HepG2 (cell line): ENCODE data around the gene DPH1. TPM values are rescaled to one million over a fixed set of nuclear protein-coding genes. Genes with fewer than 3 reads are reported as not detected.

Experiments used
- KLF9 ChIP-seq: IDR thresholded peaks from 2 replicates; pipeline ENCODE4 v1.6.1; 2016; ENCODE audit warnings: low read depth
- MXD4 ChIP-seq: IDR thresholded peaks from 2 replicates; pipeline ENCODE4 v1.6.1; 2016; ENCODE audit warnings: mild to moderate bottlenecking, missing biosample characterization, missing genetic modification reagents
- PCBP2 ChIP-seq: fragments of 200-400 bp; formaldehyde crosslinking; optimal IDR thresholded peaks from 2 replicates; pipeline ENCODE3; 2018; ENCODE audit warnings: low read length, low read depth; ENCODE audit not compliant: poor library complexity, severe bottlenecking
- SETDB1 ChIP-seq: sonication (generic); formaldehyde crosslinking; IDR thresholded peaks from 2 replicates; pipeline ENCODE4 v1.5.1; 2020; ENCODE audit warnings: missing genetic modification reagents, mild to moderate bottlenecking, borderline replicate concordance
- SMAD1 ChIP-seq: sonication (generic); formaldehyde crosslinking; IDR thresholded peaks from 2 replicates; pipeline ENCODE4 v1.4.0; 2020; ENCODE audit warnings: missing genetic modification reagents, low read depth, mild to moderate bottlenecking, borderline replicate concordance
- SSRP1 ChIP-seq: IDR thresholded peaks from 2 replicates; pipeline ENCODE4 v1.6.1; 2016; ENCODE audit warnings: control low read depth
- ZKSCAN5 ChIP-seq: sonication (generic); formaldehyde crosslinking; IDR thresholded peaks from 2 replicates; pipeline ENCODE4 v1.5.1; 2020; ENCODE audit warnings: mild to moderate bottlenecking, missing genetic modification reagents
- ZNF589 ChIP-seq: sonication (generic); formaldehyde crosslinking; conservative IDR thresholded peaks from 2 replicates; pipeline ENCODE4 v1.8.0; 2022; ENCODE audit warnings: mild to moderate bottlenecking, moderate library complexity, missing genetic modification reagents
- ZNF629 ChIP-seq: sonication (generic); formaldehyde crosslinking; conservative IDR thresholded peaks from 2 replicates; pipeline ENCODE4 v1.5.0; 2020; ENCODE audit warnings: missing genetic modification reagents
- polyA plus RNA-seq, 8 experiments: library from polyadenylated mRNA; depleted of rRNA in 3 of 8; stranded (reverse) in 7 of 8; unstranded in 1 of 8; fragments of >200 nt; fragmentation: Illumina TruSeq in 4 of 8; extraction: Trizol in 4 of 8; gene quantifications; 2 replicates each; pipeline versions ENCODE4 v1.2.1 to v1.2.3, GENCODE V29; 2011 to 2016; ENCODE audit warnings: low read depth in 4 of 8, missing spikeins in 1 of 8, mixed read lengths in 1 of 8; ENCODE audit not compliant: insufficient read depth in 1 of 8
- total RNA-seq, 5 experiments: library from RNA; depleted of rRNA; stranded (reverse); fragments of >200 nt; fragmentation: Illumina TruSeq; extraction: Trizol; gene quantifications; 2 replicates each; pipeline ENCODE4 v1.2.3, GENCODE V29; 2016; ENCODE audit warnings: low read depth in 1 of 5
- TF ChIP-seq, protein P1 (sequence below): IDR thresholded peaks from 2 replicates; pipeline ENCODE4 v1.6.1; 2012; ENCODE audit warnings: inconsistent platforms
- TF ChIP-seq, protein P2 (sequence below): sonication (generic); formaldehyde crosslinking; IDR thresholded peaks from 2 replicates; pipeline ENCODE4 v1.8.0; 2022; ENCODE audit warnings: missing genetic modification reagents, mild to moderate bottlenecking, moderate library complexity, borderline replicate concordance
- TF ChIP-seq, protein P3 (sequence below): sonication (generic); formaldehyde crosslinking; IDR thresholded peaks from 2 replicates; pipeline ENCODE4 v1.4.0; 2020; ENCODE audit warnings: mild to moderate bottlenecking, missing genetic modification reagents
- TF ChIP-seq, protein P4 (sequence below): sonication (generic); formaldehyde crosslinking; IDR thresholded peaks from 2 replicates; pipeline ENCODE4 v1.4.0; 2020; ENCODE audit warnings: missing genetic modification reagents
- TF ChIP-seq, protein P5 (sequence below): sonication (generic); formaldehyde crosslinking; IDR thresholded peaks from 2 replicates; pipeline ENCODE4 v1.4.0; 2020; ENCODE audit warnings: mild to moderate bottlenecking, missing genetic modification reagents, borderline replicate concordance

DPH1 gene
- total and polyA plus RNA-seq, 2 of the 13 experiments (the other 11 are each of a cell fraction or from before 2014, with no cell fraction given), result 25.3 to 42.8 TPM

DNA sequence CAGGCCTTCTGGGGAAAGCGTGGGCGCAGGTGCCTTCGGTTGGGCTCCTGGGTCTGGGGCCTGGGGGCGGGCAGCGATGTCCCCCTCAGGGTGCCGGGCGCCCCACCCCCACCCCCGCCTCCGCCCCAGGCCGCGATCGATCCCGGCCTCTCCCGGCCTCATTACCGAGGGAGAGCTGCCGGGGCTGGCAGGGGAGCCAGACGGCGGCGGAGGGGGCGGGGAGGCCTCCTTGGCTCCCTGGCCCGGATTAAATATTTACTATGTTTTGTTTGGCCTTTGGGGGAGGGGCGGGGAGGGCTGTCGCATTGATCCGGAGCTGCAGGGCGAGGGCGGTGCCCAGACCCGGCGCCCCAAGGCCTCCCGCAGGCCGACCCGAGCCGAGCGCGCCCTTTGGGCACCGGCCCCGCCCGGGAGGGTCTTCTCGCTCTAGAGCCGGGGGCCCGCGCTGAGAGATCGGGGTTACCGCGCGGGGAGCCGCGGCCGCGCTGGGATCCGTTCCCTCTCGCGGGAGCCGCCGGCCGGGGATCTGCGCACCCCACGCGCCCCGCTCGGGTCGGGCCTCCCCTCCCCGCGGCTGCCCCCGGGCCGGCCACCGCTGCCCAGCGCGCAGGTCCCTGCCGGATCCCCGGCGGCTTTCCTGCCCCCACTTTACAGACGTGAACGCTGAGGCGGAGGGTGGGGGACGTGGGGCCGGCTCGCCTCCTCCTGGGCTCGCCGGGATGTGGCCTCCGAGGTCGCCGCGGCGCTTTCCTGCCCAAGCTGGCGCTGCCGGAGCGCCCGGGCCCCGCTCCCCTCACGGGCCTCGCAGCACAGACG lies 31.8 kb upstream of the DPH1 start (continued):
- TF ChIP-seq, protein P1, sequence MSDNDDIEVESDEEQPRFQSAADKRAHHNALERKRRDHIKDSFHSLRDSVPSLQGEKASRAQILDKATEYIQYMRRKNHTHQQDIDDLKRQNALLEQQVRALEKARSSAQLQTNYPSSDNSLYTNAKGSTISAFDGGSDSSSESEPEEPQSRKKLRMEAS, result peak; percentile 27; the same call in 1 of the 2 replicates
- TF ChIP-seq ZKSCAN5 (no peak), MXD4 (no peak), ZNF589 (no peak), SSRP1 (CRISPR knock-in tag) (no peak), KLF9 (no peak), SMAD1 (CRISPR knock-in tag) (no peak), SETDB1 (CRISPR knock-in tag) (no peak), ZNF629 (peak; percentile 95), PCBP2 (no peak)
- TF ChIP-seq, protein P2, sequence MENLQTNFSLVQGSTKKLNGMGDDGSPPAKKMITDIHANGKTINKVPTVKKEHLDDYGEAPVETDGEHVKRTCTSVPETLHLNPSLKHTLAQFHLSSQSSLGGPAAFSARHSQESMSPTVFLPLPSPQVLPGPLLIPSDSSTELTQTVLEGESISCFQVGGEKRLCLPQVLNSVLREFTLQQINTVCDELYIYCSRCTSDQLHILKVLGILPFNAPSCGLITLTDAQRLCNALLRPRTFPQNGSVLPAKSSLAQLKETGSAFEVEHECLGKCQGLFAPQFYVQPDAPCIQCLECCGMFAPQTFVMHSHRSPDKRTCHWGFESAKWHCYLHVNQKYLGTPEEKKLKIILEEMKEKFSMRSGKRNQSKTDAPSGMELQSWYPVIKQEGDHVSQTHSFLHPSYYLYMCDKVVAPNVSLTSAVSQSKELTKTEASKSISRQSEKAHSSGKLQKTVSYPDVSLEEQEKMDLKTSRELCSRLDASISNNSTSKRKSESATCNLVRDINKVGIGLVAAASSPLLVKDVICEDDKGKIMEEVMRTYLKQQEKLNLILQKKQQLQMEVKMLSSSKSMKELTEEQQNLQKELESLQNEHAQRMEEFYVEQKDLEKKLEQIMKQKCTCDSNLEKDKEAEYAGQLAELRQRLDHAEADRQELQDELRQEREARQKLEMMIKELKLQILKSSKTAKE, result peak; percentile 83; the same call in 1 of the 2 replicates
- TF ChIP-seq, protein P3, sequence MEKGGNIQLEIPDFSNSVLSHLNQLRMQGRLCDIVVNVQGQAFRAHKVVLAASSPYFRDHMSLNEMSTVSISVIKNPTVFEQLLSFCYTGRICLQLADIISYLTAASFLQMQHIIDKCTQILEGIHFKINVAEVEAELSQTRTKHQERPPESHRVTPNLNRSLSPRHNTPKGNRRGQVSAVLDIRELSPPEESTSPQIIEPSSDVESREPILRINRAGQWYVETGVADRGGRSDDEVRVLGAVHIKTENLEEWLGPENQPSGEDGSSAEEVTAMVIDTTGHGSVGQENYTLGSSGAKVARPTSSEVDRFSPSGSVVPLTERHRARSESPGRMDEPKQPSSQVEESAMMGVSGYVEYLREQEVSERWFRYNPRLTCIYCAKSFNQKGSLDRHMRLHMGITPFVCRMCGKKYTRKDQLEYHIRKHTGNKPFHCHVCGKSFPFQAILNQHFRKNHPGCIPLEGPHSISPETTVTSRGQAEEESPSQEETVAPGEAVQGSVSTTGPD (CRISPR knock-in tag), result no peak
- TF ChIP-seq, protein P4, sequence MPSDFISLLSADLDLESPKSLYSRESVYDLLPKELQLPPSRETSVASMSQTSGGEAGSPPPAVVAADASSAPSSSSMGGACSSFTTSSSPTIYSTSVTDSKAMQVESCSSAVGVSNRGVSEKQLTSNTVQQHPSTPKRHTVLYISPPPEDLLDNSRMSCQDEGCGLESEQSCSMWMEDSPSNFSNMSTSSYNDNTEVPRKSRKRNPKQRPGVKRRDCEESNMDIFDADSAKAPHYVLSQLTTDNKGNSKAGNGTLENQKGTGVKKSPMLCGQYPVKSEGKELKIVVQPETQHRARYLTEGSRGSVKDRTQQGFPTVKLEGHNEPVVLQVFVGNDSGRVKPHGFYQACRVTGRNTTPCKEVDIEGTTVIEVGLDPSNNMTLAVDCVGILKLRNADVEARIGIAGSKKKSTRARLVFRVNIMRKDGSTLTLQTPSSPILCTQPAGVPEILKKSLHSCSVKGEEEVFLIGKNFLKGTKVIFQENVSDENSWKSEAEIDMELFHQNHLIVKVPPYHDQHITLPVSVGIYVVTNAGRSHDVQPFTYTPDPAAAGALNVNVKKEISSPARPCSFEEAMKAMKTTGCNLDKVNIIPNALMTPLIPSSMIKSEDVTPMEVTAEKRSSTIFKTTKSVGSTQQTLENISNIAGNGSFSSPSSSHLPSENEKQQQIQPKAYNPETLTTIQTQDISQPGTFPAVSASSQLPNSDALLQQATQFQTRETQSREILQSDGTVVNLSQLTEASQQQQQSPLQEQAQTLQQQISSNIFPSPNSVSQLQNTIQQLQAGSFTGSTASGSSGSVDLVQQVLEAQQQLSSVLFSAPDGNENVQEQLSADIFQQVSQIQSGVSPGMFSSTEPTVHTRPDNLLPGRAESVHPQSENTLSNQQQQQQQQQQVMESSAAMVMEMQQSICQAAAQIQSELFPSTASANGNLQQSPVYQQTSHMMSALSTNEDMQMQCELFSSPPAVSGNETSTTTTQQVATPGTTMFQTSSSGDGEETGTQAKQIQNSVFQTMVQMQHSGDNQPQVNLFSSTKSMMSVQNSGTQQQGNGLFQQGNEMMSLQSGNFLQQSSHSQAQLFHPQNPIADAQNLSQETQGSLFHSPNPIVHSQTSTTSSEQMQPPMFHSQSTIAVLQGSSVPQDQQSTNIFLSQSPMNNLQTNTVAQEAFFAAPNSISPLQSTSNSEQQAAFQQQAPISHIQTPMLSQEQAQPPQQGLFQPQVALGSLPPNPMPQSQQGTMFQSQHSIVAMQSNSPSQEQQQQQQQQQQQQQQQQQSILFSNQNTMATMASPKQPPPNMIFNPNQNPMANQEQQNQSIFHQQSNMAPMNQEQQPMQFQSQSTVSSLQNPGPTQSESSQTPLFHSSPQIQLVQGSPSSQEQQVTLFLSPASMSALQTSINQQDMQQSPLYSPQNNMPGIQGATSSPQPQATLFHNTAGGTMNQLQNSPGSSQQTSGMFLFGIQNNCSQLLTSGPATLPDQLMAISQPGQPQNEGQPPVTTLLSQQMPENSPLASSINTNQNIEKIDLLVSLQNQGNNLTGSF (CRISPR knock-in tag), result no peak; the same call in 1 of the 2 replicates
- TF ChIP-seq, protein P5, sequence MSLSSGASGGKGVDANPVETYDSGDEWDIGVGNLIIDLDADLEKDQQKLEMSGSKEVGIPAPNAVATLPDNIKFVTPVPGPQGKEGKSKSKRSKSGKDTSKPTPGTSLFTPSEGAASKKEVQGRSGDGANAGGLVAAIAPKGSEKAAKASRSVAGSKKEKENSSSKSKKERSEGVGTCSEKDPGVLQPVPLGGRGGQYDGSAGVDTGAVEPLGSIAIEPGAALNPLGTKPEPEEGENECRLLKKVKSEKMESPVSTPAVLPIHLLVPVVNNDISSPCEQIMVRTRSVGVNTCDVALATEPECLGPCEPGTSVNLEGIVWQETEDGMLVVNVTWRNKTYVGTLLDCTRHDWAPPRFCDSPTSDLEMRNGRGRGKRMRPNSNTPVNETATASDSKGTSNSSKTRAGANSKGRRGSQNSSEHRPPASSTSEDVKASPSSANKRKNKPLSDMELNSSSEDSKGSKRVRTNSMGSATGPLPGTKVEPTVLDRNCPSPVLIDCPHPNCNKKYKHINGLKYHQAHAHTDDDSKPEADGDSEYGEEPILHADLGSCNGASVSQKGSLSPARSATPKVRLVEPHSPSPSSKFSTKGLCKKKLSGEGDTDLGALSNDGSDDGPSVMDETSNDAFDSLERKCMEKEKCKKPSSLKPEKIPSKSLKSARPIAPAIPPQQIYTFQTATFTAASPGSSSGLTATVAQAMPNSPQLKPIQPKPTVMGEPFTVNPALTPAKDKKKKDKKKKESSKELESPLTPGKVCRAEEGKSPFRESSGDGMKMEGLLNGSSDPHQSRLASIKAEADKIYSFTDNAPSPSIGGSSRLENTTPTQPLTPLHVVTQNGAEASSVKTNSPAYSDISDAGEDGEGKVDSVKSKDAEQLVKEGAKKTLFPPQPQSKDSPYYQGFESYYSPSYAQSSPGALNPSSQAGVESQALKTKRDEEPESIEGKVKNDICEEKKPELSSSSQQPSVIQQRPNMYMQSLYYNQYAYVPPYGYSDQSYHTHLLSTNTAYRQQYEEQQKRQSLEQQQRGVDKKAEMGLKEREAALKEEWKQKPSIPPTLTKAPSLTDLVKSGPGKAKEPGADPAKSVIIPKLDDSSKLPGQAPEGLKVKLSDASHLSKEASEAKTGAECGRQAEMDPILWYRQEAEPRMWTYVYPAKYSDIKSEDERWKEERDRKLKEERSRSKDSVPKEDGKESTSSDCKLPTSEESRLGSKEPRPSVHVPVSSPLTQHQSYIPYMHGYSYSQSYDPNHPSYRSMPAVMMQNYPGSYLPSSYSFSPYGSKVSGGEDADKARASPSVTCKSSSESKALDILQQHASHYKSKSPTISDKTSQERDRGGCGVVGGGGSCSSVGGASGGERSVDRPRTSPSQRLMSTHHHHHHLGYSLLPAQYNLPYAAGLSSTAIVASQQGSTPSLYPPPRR (CRISPR knock-in tag), result peak; percentile 68; the same call in 1 of the 2 replicates
